H1 (cell line): Measurements from ENCODE around the gene GAST. TPM values are rescaled to one million over a fixed set of nuclear protein-coding genes. Genes with fewer than 3 reads are reported as not detected.

ENCODE experiments used
- CTCF ChIA-PET: fragments of 300-600 bp; sonication (Branson Sonifier 250); formaldehyde crosslinking; loops from one replicate; lab custom pipeline; 2021; ENCODE audit not compliant: partially characterized antibody; lab: Charles Lee
- POLR2A ChIA-PET: fragments of 300-600 bp; sonication (Branson Sonifier 250); formaldehyde crosslinking; loops from one replicate; lab custom pipeline; 2021; ENCODE audit warnings: inconsistent platforms; ENCODE audit not compliant: partially characterized antibody; lab: Charles Lee
- DNase-seq, 2 experiments: peaks; one replicate each; pipeline versions ENCODE4 v3.0.0 to v3.0.0-alpha.2; 2010 to 2022; ENCODE audit warnings: low spot score in 2 of 2, low read depth in 1 of 2, mixed read lengths in 1 of 2
- FAIRE-seq: peaks from 2 replicates; lab custom pipeline; 2011; peaks lifted over from hg19 to GRCh38; lab: Jason Lieb, UNC
- H2AFZ ChIP-seq: 2 replicates; pipeline ENCODE4 v1.8.1; 2012; ENCODE audit warnings: low read length, inconsistent platforms
- H2AK5ac ChIP-seq: 2 replicates; pipeline ENCODE4 v1.6.1; 2013; ENCODE audit warnings: low read depth, low read length
- H2BK120ac ChIP-seq: replicated peaks from 2 replicates; pipeline ENCODE3; 2013; ENCODE audit warnings: low read depth, low read length, inconsistent platforms
- H2BK12ac ChIP-seq: 2 replicates; pipeline ENCODE4 v1.6.1; 2013; ENCODE audit warnings: low read depth, low read length
- H2BK15ac ChIP-seq: 2 replicates; pipeline ENCODE4 v1.6.1; 2013; ENCODE audit warnings: low read length
- H2BK20ac ChIP-seq: 2 replicates; pipeline ENCODE4 v1.6.1; 2013; ENCODE audit warnings: low read length
- H2BK5ac ChIP-seq: 2 replicates; pipeline ENCODE4 v1.6.1; 2013; ENCODE audit warnings: low read depth, low read length
- H3K14ac ChIP-seq: 2 replicates; pipeline ENCODE4 v1.6.1; 2013; ENCODE audit warnings: inconsistent platforms; ENCODE audit not compliant: insufficient read length
- H3K18ac ChIP-seq: 2 replicates; pipeline ENCODE4 v1.6.1; 2013; ENCODE audit warnings: low read length; ENCODE audit errors: extremely low read depth
- H3K23ac ChIP-seq: 2 replicates; pipeline ENCODE4 v1.6.1; 2013; ENCODE audit warnings: inconsistent platforms; ENCODE audit not compliant: insufficient read length
- H3K23me2 ChIP-seq: 2 replicates; pipeline ENCODE4 v1.6.1; 2013; ENCODE audit warnings: low read depth, low read length
- H3K27ac ChIP-seq: 2 replicates; pipeline ENCODE4 v1.6.1; 2011; ENCODE audit warnings: low read depth, low read length, inconsistent platforms
- H3K27me3 ChIP-seq, 4 experiments: replicated peaks in 1 of 4; 1 replicate in 1 of 4; 2 replicates in 3 of 4; pipeline versions ENCODE4 v1.6.1 to v1.8.1; 2011 to 2013; ENCODE audit warnings: low read length in 3 of 4, mild to moderate bottlenecking in 3 of 4, inconsistent platforms in 2 of 4, mixed read lengths in 2 of 4, moderate library complexity in 1 of 4; ENCODE audit not compliant: control insufficient read depth in 3 of 4, insufficient read depth in 3 of 4; ENCODE audit errors: extremely low read depth in 1 of 4
- H3K36me3 ChIP-seq, 4 experiments: 2 replicates each; pipeline versions ENCODE4 v1.6.1 to v1.8.1; 2011 to 2013; ENCODE audit warnings: mild to moderate bottlenecking in 4 of 4, low read length in 3 of 4, moderate library complexity in 2 of 4, control low read depth in 1 of 4, inconsistent platforms in 1 of 4; ENCODE audit not compliant: insufficient read depth in 4 of 4, control insufficient read depth in 2 of 4
- H3K4ac ChIP-seq: replicated peaks from 2 replicates; pipeline ENCODE3; 2013; ENCODE audit warnings: low read length, low read depth, mixed read lengths, inconsistent platforms; ENCODE audit not compliant: insufficient read length
- H3K4me1 ChIP-seq, 4 experiments: replicated peaks in 1 of 4; 1 replicate in 1 of 4; 2 replicates in 3 of 4; pipeline versions ENCODE4 v1.6.1 to v1.8.1; 2011 to 2013; ENCODE audit warnings: low read length in 3 of 4, inconsistent platforms in 2 of 4, mixed read lengths in 1 of 4; ENCODE audit not compliant: insufficient read depth in 4 of 4, control insufficient read depth in 3 of 4
- H3K4me2 ChIP-seq, 2 experiments: 2 replicates each; pipeline versions ENCODE4 v1.6.1 to v1.8.1; 2011 to 2013; ENCODE audit warnings: low read depth in 2 of 2, low read length in 2 of 2, control low read depth in 1 of 2, inconsistent platforms in 1 of 2, mild to moderate bottlenecking in 1 of 2; ENCODE audit not compliant: insufficient read depth in 1 of 2
- H3K4me3 ChIP-seq, 4 experiments: fragments of 200-600, 300-600 bp in 1 of 4; sonication (generic), shearing (Covaris generic), sonication (Bioruptor Twin) in 1 of 4; 2 replicates each; pipeline versions ENCODE4 v1.5.1 to v1.8.1; 2011 to 2016; ENCODE audit warnings: low read length in 4 of 4, low read depth in 3 of 4, control low read depth in 2 of 4, inconsistent platforms in 2 of 4, mild to moderate bottlenecking in 2 of 4, mixed read lengths in 1 of 4, moderate library complexity in 1 of 4; ENCODE audit not compliant: insufficient read depth in 2 of 4; ENCODE audit errors: extremely low read depth in 1 of 4
- H3K56ac ChIP-seq: replicated peaks from 2 replicates; pipeline ENCODE3; 2013; ENCODE audit warnings: low read depth, mild to moderate bottlenecking, mixed read lengths, low read length, inconsistent platforms; ENCODE audit not compliant: insufficient read length
- H3K79me1 ChIP-seq: 2 replicates; pipeline ENCODE4 v1.6.1; 2013; ENCODE audit warnings: low read depth, low read length, control low read depth
- H3K79me2 ChIP-seq, 2 experiments: 2 replicates each; pipeline versions ENCODE4 v1.6.1 to v1.8.1; 2012 to 2013; ENCODE audit warnings: low read length in 2 of 2, mild to moderate bottlenecking in 2 of 2, inconsistent platforms in 1 of 2; ENCODE audit not compliant: insufficient read depth in 2 of 2, control insufficient read depth in 1 of 2
- H3K9ac ChIP-seq, 4 experiments: replicated peaks in 1 of 4; 1 replicate in 1 of 4; 2 replicates in 3 of 4; pipeline versions ENCODE4 v1.6.1 to v1.8.1; 2011 to 2013; ENCODE audit warnings: low read depth in 3 of 4, low read length in 3 of 4, control low read depth in 2 of 4, mild to moderate bottlenecking in 2 of 4, moderate library complexity in 2 of 4, inconsistent platforms in 1 of 4; ENCODE audit errors: extremely low read depth in 1 of 4
- H3K9me3 ChIP-seq, 2 experiments: 2 replicates each; pipeline versions ENCODE4 v1.6.1 to v1.8.1; 2012 to 2013; ENCODE audit warnings: mild to moderate bottlenecking in 2 of 2, moderate library complexity in 2 of 2, control low read depth in 1 of 2, inconsistent platforms in 1 of 2, low read depth in 1 of 2, low read length in 1 of 2, mixed read lengths in 1 of 2; ENCODE audit not compliant: insufficient read depth in 2 of 2
- H4K20me1 ChIP-seq, 2 experiments: replicated peaks in 1 of 2; 2 replicates each; pipeline versions ENCODE3 to v1.8.1; 2011 to 2013; ENCODE audit warnings: inconsistent platforms in 2 of 2, low read length in 2 of 2, mild to moderate bottlenecking in 1 of 2; ENCODE audit not compliant: insufficient read depth in 2 of 2, control insufficient read depth in 1 of 2
- H4K5ac ChIP-seq: 2 replicates; pipeline ENCODE4 v1.6.1; 2013; ENCODE audit warnings: low read length, low read depth, mixed read lengths, inconsistent platforms; ENCODE audit not compliant: insufficient read length
- H4K8ac ChIP-seq: 2 replicates; pipeline ENCODE4 v1.8.0; 2013; ENCODE audit warnings: mild to moderate bottlenecking, moderate library complexity, low read length, inconsistent platforms; ENCODE audit not compliant: insufficient read depth; ENCODE audit errors: extremely low read depth
- H4K91ac ChIP-seq: replicated peaks from 2 replicates; pipeline ENCODE3; 2013; ENCODE audit warnings: low read length, mixed read lengths, inconsistent platforms; ENCODE audit not compliant: insufficient read length
- POLR2AphosphoS5 ChIP-seq: IDR thresholded peaks from 2 replicates; pipeline ENCODE4 v1.6.1; 2011; ENCODE audit warnings: low read depth, low read length
- RAD21 ChIP-seq, 2 experiments: IDR thresholded peaks in 1 of 2; conservative IDR thresholded peaks in 1 of 2; 2 replicates each; pipeline ENCODE4 v1.6.1; 2011; ENCODE audit warnings: low read depth in 2 of 2, low read length in 2 of 2, improper control_type of control experiment in 1 of 2, inconsistent platforms in 1 of 2, mild to moderate bottlenecking in 1 of 2, moderate library complexity in 1 of 2
- SIN3A ChIP-seq, 2 experiments: IDR thresholded peaks in 1 of 2; conservative IDR thresholded peaks in 1 of 2; 2 replicates each; pipeline ENCODE4 v1.6.1; 2011 to 2012; ENCODE audit warnings: low read length in 2 of 2, improper control_type of control experiment in 1 of 2, low read depth in 1 of 2, mild to moderate bottlenecking in 1 of 2
- WGBS, 2 experiments: shearing (Covaris generic) in 1 of 2; methylation state at CpG; one replicate each; pipeline versions ENCODE4 v1.1.6 to v1.1.7; 2013 to 2015; ENCODE audit warnings: low lambda C conversion rate in 2 of 2, mixed read lengths in 2 of 2, inconsistent platforms in 1 of 2, low coverage in 1 of 2, missing lambda C conversion rate in 1 of 2; ENCODE audit not compliant: insufficient replicate concordance in 2 of 2, insufficient coverage in 1 of 2, insufficient read length in 1 of 2; ENCODE audit errors: extremely low coverage in 1 of 2, missing lambda C conversion rate in 1 of 2; 5-methylcytosine and 5-hydroxymethylcytosine counted together
- polyA plus RNA-seq, 7 experiments: library from polyadenylated mRNA; depleted of rRNA in 3 of 7; stranded (reverse) in 5 of 7; unstranded in 2 of 7; fragments of >200 nt in 5 of 7; fragments of 200-250 nt in 2 of 7; gene quantifications; 1 replicate in 5 of 7; 2 replicates in 1 of 7; 4 replicates in 1 of 7; pipeline versions ENCODE4 v1.2.1 to v1.2.3, GENCODE V29; 2011 to 2013; ENCODE audit warnings: missing spikeins in 2 of 7, mixed read lengths in 2 of 7
- total RNA-seq: library from RNA; stranded (reverse); fragmentation: NEBNext Ultra II Directional; extraction: Animal tissue kit (Norgen Biotek cat#: 25700); gene quantifications from 2 replicates; pipeline ENCODE4 v1.2.1, GENCODE V29; 2021
- TF ChIP-seq, protein P1 (sequence below), 3 experiments: IDR thresholded peaks; 1 replicate in 2 of 3; 2 replicates in 1 of 3; pipeline versions ENCODE4 v1.5.1 to v1.6.1; 2011; ENCODE audit warnings: low read length in 3 of 3, mild to moderate bottlenecking in 3 of 3, inconsistent platforms in 2 of 3, low read depth in 1 of 3, moderate library complexity in 1 of 3; ENCODE audit not compliant: insufficient read depth in 1 of 3; ENCODE audit errors: control extremely low read depth in 1 of 3

GAST gene
- total and polyA plus RNA-seq, 2 of the 8 experiments (the other 6 are each of a cell fraction or from before 2014, with no cell fraction given), result not detected

DNA sequence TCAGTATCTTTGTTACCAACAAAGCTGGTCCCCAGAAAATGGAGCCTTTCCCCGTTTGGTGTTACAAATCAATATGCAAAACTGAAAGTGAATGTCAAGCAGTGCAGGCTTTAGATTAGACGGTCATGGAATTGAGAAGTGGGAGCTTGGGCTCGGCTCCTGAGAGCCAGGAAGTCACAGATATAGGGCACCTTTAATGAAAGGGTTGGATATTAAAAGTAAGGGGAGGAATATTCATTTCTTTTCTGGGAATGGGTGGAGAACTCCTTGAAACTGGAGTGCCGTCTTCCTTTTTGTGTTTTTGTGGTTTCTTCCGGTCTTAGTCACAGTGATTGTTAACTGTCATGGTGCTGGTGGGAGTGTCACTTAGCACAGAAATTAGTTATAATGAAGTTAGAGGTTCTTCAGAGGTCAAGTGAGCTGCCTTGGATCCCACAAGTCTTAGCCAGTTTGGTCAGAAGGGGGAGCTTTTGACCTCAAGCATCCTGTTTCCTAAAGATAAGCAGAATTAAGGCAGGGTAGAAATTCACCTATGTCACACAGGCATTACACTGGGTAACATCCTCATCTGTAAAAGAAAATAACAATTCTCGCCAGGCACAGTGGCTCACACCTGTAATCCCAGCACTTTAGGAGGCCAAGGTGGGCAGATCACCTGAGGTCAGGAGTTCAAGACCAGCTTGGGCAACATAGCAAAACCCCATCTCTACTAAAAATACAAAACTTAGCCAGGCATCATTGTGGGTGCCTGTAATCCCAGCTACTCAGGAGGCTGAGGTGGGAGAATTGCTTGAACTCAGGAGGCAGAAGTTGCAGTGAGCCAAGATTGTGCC is 33.0 kb upstream of the GAST start:
- Histone ChIP-seq H2BK12ac (no peak overlapping the region), H2AFZ (no peak overlapping the region), H3K18ac (no peak overlapping the region), H3K4ac (no peak overlapping the region), H3K4me1 (peaks cover 2 to 22% (median 11%) of the 10 kb centered on the region in 4 experiments; a peak in 6 of 7 replicates), H3K9me3 (no peaks in the 10 kb centered on the region), H3K4me3 (no peak overlapping the region), H2AK5ac (no peak overlapping the region), H3K14ac (no peak overlapping the region), H3K27ac (no peak overlapping the region), H4K5ac (no peak overlapping the region), H3K23ac (no peak overlapping the region), H3K36me3 (no peaks in the 10 kb centered on the region), H2BK5ac (0 out of 2 replicates have a peak overlapping the region, but pooled peaks have one; percentile 61), H4K91ac (no peak overlapping the region), H4K20me1 (no peaks in the 10 kb centered on the region), H2BK15ac (no peak overlapping the region), H3K56ac (no peak overlapping the region), H2BK120ac (no peak overlapping the region)
- no peak for DNase-seq
- ChIA-PET POLR2A (interaction anchor here (0.9 to 9.2 kb wide), 7 partner anchors 9 to 151 kb away, joined by 4 to 233 read pairs (median 5); partner anchors contain the start of genes EIF1 and KRT19), CTCF (interaction anchor here (0.6 to 7.1 kb wide), 10 partner anchors 11 to 1540 kb away, joined by 3 to 59 read pairs (median 5); no protein-coding TSS in a partner anchor)
- TF ChIP-seq RAD21 (IDR thresholded peaks at IDR 0.05 in 1 of 2, conservative IDR thresholded peaks at IDR 0.05 in 1 of 2; ENCODE audit: low read depth in 2 of 2, low read length in 2 of 2) (0 out of 4 replicates have a peak, but pooled peaks of 1 of the 2 experiments have one; percentile 23), POLR2AphosphoS5 (no peak), SIN3A (conservative IDR thresholded peaks at IDR 0.05 in 1 of 2, IDR thresholded peaks at IDR 0.05 in 1 of 2; ENCODE audit: low read depth in 1 of 2, low read length in 2 of 2) (no peak)
- TF ChIP-seq, protein P1, sequence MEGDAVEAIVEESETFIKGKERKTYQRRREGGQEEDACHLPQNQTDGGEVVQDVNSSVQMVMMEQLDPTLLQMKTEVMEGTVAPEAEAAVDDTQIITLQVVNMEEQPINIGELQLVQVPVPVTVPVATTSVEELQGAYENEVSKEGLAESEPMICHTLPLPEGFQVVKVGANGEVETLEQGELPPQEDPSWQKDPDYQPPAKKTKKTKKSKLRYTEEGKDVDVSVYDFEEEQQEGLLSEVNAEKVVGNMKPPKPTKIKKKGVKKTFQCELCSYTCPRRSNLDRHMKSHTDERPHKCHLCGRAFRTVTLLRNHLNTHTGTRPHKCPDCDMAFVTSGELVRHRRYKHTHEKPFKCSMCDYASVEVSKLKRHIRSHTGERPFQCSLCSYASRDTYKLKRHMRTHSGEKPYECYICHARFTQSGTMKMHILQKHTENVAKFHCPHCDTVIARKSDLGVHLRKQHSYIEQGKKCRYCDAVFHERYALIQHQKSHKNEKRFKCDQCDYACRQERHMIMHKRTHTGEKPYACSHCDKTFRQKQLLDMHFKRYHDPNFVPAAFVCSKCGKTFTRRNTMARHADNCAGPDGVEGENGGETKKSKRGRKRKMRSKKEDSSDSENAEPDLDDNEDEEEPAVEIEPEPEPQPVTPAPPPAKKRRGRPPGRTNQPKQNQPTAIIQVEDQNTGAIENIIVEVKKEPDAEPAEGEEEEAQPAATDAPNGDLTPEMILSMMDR (IDR thresholded peaks at IDR 0.05; ENCODE audit: control extremely low read depth in 1 of 3, insufficient read depth in 1 of 3, low read depth in 1 of 3, low read length in 3 of 3), result peak in 2 of 3 experiments; percentile 24 to 28; a peak in 1 of 4 replicates
- TF ChIP-seq, all 59 proteins: peak for 2
- H3K23me2 ChIP-seq, result no peaks in the 10 kb centered on the region
- FAIRE-seq, result no peak
- no peak overlapping the region for H2BK20ac ChIP-seq
- H3K79me1 ChIP-seq, result no peaks in the 10 kb centered on the region
- no peaks in the 10 kb centered on the region for H3K79me2 ChIP-seq
- peak overlapping the region in 1 of 2 experiments; percentile 8; a peak in 1 of 4 replicates for H3K4me2 ChIP-seq
- no peak overlapping the region for H3K9ac ChIP-seq
- 69% methylated on average over 6 of the region's 6 CpGs; no CpG with 5 or more reads in 1 of the 2 experiments for WGBS, 2 experiments
- no peak overlapping the region for H4K8ac ChIP-seq
- H3K27me3 ChIP-seq, result no peaks in the 10 kb centered on the region
